Subcutaneous adipose tissue (tissue), 4 donors: ENCODE measurements around the gene PAM. TPM values are rescaled to one million over a fixed set of nuclear protein-coding genes. Genes with fewer than 3 reads are reported as not detected.

Source experiments
- CTCF ChIP-seq: fragments of 450-650 bp; IDR thresholded peaks from one replicate; pipeline ENCODE4 v1.5.1; 2016; ENCODE audit warnings: low read depth, mild to moderate bottlenecking, control low read depth, antibody characterized with exemption, moderate library complexity
- total RNA-seq, 4 donors: library from RNA; depleted of rRNA; stranded (reverse); fragments of >200 nt; gene quantifications; one replicate each; pipeline ENCODE4 v1.1.0, GENCODE V29; 2016

PAM gene
- total RNA-seq, 4 donors from 2014 or later: 142 to 289 (median 225) TPM

DNA sequence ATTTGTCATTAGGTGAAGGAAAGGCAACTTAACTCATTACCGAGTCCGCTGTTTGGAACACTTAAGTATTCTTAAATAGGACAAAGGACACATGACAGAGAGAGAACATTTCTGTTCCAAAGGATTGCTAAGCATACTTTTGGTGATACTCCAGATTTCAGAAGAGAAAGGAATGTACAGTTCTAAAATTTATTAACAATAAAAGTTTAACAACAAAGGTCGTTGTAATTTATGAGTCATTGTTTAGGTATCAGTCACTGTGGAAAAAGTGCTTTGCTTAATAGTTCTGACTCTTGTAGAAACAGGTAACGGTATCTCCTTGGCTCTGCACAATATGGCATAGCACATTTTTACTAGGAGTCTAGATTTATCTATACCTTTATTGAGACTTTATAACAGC is 36.3 kb upstream of the PAM start:
- no peak for TF ChIP-seq CTCF

DNA sequence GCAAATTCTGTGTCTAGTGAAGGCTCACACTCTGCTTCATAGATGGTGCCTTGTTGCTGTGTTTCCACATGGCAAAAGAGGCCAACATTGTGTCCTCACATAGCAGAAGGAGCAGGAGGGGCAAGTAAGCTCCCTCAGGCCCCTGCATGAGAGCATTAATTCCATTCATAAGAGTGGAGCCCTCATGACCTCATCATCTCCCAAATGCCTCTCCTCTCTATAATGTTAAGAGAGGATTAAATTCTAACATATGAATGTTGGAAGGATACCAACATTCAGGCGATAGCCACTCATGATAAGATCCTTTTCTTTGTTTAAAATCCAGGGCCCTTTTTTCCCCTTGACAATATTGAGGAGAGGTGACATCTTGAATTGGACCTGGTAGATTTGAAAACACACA is 35.2 kb upstream of the PAM start:
- TF ChIP-seq CTCF: no peak

- no peak for TF ChIP-seq CTCF
Measured at GRCh38 chr5:102720969-102721368, 34.1 kb upstream of the PAM start.

GRCh38 chr5:102722931-102723330 is 32.2 kb upstream of the PAM start:
- no peak for TF ChIP-seq CTCF

DNA sequence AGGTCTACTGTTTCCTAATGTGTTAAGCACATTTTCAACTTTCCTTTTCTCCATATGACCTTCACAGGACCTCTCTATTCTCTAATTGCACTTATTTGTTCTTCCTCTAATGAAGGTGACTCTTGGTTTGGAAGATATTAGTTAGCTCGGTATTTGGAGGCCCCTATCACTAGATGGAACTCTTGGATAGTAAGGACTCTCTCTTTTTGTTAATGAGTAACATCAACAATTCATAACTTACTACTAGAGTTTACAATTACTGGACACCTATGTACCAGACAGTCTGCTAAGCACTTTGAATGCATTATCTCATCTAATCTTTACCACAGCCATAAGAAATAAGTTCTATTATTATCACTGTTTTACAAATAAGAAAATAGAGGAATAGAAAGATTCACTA is 23.4 kb upstream of the PAM start:
- no peak for TF ChIP-seq CTCF

- TF ChIP-seq CTCF: no peak
Measured at GRCh38 chr5:102733534-102733933, 21.6 kb upstream of the PAM start.

- TF ChIP-seq CTCF: no peak
Measured at GRCh38 chr5:102737161-102737560, 17.9 kb upstream of the PAM start.
